ENCODE results near the gene DNAL1.

DNA sequence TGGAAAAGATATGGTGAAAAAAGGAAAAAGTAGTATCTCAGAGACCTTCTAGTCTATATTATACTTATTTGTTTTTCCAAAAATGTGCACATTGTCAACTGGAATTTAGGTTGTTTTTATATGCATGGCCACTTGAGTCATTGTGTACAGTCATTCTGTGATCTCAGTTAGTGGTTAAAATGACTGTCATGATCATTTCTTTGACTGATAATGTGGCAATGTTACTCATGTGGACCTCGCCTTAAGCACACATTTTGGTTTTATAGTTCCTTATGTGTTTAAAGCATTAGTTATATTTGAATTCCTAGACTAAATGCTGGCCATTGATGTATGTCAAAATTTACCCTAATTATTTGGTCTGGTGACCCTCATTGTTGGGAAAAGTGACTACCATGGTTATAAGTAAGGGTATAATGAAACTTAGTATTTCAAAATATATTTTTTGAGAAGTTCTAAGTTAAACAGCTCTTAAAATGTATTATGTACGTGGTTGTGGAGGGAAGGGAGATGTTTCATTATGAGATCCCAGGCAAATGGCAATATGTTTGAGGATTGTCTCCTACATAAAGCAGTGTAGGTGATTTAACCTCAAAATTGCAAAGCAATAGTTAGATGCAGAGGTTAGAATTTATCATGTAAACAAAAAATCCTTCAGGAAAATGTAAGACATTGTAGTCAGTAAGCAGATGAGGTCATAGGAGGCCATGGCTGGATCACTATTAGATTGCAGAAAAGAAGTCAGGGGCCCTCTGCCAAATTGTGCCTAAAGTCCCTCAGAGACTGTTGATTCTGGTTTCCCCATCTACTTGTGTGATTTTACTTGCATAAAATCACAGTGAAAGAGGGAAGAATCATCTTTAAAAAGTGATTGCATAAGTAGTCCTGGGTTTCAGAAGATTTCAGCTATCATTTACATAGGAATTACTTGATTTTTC, 51.9 kb downstream of the DNAL1 start:
- TF ChIP-seq, protein P1, sequence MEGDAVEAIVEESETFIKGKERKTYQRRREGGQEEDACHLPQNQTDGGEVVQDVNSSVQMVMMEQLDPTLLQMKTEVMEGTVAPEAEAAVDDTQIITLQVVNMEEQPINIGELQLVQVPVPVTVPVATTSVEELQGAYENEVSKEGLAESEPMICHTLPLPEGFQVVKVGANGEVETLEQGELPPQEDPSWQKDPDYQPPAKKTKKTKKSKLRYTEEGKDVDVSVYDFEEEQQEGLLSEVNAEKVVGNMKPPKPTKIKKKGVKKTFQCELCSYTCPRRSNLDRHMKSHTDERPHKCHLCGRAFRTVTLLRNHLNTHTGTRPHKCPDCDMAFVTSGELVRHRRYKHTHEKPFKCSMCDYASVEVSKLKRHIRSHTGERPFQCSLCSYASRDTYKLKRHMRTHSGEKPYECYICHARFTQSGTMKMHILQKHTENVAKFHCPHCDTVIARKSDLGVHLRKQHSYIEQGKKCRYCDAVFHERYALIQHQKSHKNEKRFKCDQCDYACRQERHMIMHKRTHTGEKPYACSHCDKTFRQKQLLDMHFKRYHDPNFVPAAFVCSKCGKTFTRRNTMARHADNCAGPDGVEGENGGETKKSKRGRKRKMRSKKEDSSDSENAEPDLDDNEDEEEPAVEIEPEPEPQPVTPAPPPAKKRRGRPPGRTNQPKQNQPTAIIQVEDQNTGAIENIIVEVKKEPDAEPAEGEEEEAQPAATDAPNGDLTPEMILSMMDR (IDR thresholded peaks at IDR 0.05) = no peak
- TF ChIP-seq POLR2A (IDR thresholded peaks at IDR 0.05) (no peak), EP300 (IDR thresholded peaks at IDR 0.05) (no peak)
